ENCODE measurements around the gene ZG16B.

- TF ChIP-seq CTCF (conservative IDR thresholded peaks at IDR 0.05; ENCODE audit: low read depth, low read length) (0 out of 2 replicates have a peak, but pooled peaks have one; percentile 12), EZH2 (IDR thresholded peaks at IDR 0.05; ENCODE audit: borderline replicate concordance, low read depth, low read length, poor library complexity, severe bottlenecking) (no peak)
Measured at GRCh38 chr16:2816751-2817339, 13.3 kb upstream of the ZG16B start, which contains the start of gene PRSS21.
